ENCODE measurements around the gene AGBL4.

DNA sequence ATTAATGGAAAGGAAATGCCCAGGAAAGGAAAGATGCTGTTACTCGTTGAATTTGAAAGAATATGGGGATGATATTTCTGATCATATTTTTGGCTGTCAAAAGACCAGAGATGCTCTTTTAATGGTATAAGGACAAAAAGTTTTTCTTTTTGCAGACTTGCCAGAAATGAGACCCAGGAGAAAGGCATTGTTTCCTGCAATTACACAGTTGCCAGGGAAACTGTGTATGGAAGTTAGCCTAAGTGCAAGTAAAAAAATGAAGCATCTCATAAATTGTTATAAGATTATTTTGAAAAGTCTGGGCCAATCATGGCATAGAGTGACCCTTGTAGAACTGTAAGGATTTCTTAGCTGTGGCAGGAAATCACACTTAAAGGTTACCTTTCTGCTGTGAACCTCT lies 1091.4 kb downstream of the AGBL4 start:
- no peak for TF ChIP-seq ZSCAN30 (tag by site-specific recombination; IDR thresholded peaks at IDR 0.05)
- no peak for TF ChIP-seq ZNF292 (tag by site-specific recombination; IDR thresholded peaks at IDR 0.05; ENCODE audit: borderline replicate concordance, low read depth)
- no peak for TF ChIP-seq ZNF777 (tag by site-specific recombination; IDR thresholded peaks at IDR 0.05; ENCODE audit: borderline replicate concordance)
- TF ChIP-seq, protein P1, sequence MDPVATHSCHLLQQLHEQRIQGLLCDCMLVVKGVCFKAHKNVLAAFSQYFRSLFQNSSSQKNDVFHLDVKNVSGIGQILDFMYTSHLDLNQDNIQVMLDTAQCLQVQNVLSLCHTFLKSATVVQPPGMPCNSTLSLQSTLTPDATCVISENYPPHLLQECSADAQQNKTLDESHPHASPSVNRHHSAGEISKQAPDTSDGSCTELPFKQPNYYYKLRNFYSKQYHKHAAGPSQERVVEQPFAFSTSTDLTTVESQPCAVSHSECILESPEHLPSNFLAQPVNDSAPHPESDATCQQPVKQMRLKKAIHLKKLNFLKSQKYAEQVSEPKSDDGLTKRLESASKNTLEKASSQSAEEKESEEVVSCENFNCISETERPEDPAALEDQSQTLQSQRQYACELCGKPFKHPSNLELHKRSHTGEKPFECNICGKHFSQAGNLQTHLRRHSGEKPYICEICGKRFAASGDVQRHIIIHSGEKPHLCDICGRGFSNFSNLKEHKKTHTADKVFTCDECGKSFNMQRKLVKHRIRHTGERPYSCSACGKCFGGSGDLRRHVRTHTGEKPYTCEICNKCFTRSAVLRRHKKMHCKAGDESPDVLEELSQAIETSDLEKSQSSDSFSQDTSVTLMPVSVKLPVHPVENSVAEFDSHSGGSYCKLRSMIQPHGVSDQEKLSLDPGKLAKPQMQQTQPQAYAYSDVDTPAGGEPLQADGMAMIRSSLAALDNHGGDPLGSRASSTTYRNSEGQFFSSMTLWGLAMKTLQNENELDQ (tag by site-specific recombination; IDR thresholded peaks at IDR 0.05; ENCODE audit: low read depth): no peak
- TF ChIP-seq, protein P2, sequence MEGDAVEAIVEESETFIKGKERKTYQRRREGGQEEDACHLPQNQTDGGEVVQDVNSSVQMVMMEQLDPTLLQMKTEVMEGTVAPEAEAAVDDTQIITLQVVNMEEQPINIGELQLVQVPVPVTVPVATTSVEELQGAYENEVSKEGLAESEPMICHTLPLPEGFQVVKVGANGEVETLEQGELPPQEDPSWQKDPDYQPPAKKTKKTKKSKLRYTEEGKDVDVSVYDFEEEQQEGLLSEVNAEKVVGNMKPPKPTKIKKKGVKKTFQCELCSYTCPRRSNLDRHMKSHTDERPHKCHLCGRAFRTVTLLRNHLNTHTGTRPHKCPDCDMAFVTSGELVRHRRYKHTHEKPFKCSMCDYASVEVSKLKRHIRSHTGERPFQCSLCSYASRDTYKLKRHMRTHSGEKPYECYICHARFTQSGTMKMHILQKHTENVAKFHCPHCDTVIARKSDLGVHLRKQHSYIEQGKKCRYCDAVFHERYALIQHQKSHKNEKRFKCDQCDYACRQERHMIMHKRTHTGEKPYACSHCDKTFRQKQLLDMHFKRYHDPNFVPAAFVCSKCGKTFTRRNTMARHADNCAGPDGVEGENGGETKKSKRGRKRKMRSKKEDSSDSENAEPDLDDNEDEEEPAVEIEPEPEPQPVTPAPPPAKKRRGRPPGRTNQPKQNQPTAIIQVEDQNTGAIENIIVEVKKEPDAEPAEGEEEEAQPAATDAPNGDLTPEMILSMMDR (tag by site-specific recombination; IDR thresholded peaks at IDR 0.05): no peak
- TF ChIP-seq, protein P3, sequence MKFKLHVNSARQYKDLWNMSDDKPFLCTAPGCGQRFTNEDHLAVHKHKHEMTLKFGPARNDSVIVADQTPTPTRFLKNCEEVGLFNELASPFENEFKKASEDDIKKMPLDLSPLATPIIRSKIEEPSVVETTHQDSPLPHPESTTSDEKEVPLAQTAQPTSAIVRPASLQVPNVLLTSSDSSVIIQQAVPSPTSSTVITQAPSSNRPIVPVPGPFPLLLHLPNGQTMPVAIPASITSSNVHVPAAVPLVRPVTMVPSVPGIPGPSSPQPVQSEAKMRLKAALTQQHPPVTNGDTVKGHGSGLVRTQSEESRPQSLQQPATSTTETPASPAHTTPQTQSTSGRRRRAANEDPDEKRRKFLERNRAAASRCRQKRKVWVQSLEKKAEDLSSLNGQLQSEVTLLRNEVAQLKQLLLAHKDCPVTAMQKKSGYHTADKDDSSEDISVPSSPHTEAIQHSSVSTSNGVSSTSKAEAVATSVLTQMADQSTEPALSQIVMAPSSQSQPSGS (tag by site-specific recombination; IDR thresholded peaks at IDR 0.05; ENCODE audit: low read depth): no peak
- TF ChIP-seq, protein P4, sequence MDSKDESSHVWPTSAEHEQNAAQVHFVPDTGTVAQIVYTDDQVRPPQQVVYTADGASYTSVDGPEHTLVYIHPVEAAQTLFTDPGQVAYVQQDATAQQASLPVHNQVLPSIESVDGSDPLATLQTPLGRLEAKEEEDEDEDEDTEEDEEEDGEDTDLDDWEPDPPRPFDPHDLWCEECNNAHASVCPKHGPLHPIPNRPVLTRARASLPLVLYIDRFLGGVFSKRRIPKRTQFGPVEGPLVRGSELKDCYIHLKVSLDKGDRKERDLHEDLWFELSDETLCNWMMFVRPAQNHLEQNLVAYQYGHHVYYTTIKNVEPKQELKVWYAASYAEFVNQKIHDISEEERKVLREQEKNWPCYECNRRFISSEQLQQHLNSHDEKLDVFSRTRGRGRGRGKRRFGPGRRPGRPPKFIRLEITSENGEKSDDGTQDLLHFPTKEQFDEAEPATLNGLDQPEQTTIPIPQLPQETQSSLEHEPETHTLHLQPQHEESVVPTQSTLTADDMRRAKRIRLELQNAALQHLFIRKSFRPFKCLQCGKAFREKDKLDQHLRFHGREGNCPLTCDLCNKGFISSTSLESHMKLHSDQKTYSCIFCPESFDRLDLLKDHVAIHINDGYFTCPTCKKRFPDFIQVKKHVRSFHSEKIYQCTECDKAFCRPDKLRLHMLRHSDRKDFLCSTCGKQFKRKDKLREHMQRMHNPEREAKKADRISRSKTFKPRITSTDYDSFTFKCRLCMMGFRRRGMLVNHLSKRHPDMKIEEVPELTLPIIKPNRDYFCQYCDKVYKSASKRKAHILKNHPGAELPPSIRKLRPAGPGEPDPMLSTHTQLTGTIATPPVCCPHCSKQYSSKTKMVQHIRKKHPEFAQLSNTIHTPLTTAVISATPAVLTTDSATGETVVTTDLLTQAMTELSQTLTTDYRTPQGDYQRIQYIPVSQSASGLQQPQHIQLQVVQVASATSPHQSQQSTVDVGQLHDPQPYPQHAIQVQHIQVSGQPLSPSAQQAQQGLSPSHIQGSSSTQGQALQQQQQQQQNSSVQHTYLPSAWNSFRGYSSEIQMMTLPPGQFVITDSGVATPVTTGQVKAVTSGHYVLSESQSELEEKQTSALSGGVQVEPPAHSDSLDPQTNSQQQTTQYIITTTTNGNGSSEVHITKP (tag by site-specific recombination; IDR thresholded peaks at IDR 0.05): no peak
- no peak for TF ChIP-seq BCL11B (tag by site-specific recombination; IDR thresholded peaks at IDR 0.05; ENCODE audit: low read depth)
- TF ChIP-seq SP7 (tag by site-specific recombination; IDR thresholded peaks at IDR 0.05): no peak
- no peak for TF ChIP-seq ZNF707 (tag by site-specific recombination; IDR thresholded peaks at IDR 0.05)
- TF ChIP-seq, protein P5, sequence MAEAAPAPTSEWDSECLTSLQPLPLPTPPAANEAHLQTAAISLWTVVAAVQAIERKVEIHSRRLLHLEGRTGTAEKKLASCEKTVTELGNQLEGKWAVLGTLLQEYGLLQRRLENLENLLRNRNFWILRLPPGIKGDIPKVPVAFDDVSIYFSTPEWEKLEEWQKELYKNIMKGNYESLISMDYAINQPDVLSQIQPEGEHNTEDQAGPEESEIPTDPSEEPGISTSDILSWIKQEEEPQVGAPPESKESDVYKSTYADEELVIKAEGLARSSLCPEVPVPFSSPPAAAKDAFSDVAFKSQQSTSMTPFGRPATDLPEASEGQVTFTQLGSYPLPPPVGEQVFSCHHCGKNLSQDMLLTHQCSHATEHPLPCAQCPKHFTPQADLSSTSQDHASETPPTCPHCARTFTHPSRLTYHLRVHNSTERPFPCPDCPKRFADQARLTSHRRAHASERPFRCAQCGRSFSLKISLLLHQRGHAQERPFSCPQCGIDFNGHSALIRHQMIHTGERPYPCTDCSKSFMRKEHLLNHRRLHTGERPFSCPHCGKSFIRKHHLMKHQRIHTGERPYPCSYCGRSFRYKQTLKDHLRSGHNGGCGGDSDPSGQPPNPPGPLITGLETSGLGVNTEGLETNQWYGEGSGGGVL (tag by site-specific recombination; IDR thresholded peaks at IDR 0.05): no peak
- no peak for TF ChIP-seq ZNF324 (tag by site-specific recombination; IDR thresholded peaks at IDR 0.05)
- no peak for TF ChIP-seq ZNF423 (tag by site-specific recombination; IDR thresholded peaks at IDR 0.05)

Data from HEK293 (cell line).